GM10248 (cell line): ENCODE measurements around the gene SLC38A3.
"Not testable (repeated sequence)": the region's sequence is repeated elsewhere in the genome, so short reads cannot be mapped to it uniquely, and the experiment has no call there.

Experiments used
- CTCF ChIA-PET: fragments of 300-600 bp; sonication (Branson Sonifier 250); formaldehyde crosslinking; extraction: SDS; loops from one replicate; lab custom pipeline; 2021; ENCODE audit warnings: antibody characterized with exemption; lab: Yijun Ruan, JAX
- POLR2A ChIA-PET: fragments of 350-650 bp; sonication (Branson Sonifier 250); formaldehyde crosslinking; extraction: SDS; loops from one replicate; lab custom pipeline; 2020; ENCODE audit warnings: antibody characterized with exemption; lab: Yijun Ruan, JAX
- DNase-seq: peaks from one replicate; pipeline ENCODE4 v3.0.0; 2012; ENCODE audit errors: extremely low spot score
- TF ChIP-seq, protein P1 (sequence below): IDR thresholded peaks from 2 replicates; pipeline ENCODE4 v1.5.1; 2012; ENCODE audit warnings: mild to moderate bottlenecking, low read depth; ENCODE audit errors: extremely low read depth, missing control alignments, control extremely low read depth

SLC38A3 gene

DNA sequence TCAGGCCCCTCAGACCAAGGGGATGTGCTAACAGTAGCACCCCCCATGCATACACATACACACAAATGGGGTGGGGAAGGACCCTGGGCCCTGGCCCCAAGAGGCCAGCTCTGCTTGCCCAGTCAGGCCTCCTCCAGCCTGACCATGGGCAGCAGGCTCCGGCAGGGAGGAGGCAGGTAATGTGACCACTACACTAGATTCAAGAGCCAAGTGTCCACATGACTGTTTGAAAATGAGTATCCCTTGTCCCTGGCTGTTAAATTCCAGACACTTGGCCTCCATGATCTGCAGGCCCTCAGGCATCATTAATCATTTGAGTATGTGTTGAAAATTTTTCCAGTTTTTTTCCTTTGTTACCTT, 17.1 kb downstream of the SLC38A3 start:
- no peak for DNase-seq
- TF ChIP-seq, protein P1, sequence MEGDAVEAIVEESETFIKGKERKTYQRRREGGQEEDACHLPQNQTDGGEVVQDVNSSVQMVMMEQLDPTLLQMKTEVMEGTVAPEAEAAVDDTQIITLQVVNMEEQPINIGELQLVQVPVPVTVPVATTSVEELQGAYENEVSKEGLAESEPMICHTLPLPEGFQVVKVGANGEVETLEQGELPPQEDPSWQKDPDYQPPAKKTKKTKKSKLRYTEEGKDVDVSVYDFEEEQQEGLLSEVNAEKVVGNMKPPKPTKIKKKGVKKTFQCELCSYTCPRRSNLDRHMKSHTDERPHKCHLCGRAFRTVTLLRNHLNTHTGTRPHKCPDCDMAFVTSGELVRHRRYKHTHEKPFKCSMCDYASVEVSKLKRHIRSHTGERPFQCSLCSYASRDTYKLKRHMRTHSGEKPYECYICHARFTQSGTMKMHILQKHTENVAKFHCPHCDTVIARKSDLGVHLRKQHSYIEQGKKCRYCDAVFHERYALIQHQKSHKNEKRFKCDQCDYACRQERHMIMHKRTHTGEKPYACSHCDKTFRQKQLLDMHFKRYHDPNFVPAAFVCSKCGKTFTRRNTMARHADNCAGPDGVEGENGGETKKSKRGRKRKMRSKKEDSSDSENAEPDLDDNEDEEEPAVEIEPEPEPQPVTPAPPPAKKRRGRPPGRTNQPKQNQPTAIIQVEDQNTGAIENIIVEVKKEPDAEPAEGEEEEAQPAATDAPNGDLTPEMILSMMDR = no peak
- POLR2A ChIA-PET = no interaction called here
- CTCF ChIA-PET = interaction anchor here (0.9 to 26.7 kb wide), 5 partner anchors 9 to 33 kb away, joined by 3 to 393 read pairs (median 4); partner anchors contain the start of gene GNAT1

DNA sequence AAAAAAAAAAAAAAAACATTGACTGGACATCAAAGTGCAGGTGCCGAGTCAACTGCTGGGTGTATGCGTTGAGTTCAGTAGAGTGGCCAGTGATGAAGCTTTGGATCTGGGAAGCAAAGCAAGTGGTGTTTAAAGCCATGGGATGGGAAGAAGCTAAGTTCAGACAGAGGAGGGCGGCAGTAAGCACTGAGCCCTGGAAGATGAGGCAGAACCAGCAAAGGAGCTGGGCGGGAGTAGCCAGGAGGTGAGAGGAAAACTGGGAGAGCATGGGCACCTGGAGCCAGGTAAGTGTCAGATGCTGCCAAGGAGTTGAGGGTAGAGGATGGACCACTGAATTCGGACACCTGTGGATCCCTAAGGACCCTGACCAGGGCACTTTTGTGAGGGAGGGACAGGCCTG, 19.6 kb downstream of the SLC38A3 start:
- TF ChIP-seq, protein P1 = no peak
- POLR2A ChIA-PET = interaction anchor here (0.7 kb wide), 1 partner anchor 11 kb away, joined by 3 read pairs; the partner anchor contains the start of gene GNAI2
- no peak for DNase-seq
- CTCF ChIA-PET = interaction anchor here (1.2 to 26.7 kb wide), 13 partner anchors 8 to 294 kb away, joined by 3 to 393 read pairs (median 12); partner anchors contain the start of genes GNAT1 and LSMEM2

DNA sequence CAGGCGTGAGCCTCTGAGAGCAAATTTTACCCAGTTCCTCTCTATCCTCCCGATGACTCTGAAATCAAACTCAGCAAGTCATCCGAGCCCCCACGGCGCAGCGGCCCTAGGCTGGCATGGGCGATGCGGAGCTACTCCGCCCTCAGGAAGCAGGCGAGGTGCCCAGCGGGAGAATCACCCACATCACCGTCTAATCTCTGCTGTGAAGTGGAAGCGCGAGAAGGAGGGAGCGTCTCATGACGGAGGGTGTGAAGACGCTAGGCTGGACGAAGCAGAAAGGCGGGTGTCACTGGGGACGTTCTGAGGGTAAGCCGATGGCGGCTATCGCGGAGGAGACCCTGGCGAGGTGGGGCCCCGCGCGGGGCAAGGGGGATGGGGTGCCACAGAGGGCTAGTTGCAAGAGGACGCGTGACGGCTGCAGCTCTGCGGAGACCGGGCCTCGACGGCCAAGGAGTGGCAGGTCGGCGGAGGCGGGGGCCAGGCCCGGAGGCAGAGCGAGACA, 21.9 kb downstream of the SLC38A3 start:
- POLR2A ChIA-PET = interaction anchor here (0.5 to 0.8 kb wide), 6 partner anchors 9 to 1378 kb away, joined by 3 to 4 read pairs (median 3); partner anchors contain the start of genes GNAI2 and UBA7
- CTCF ChIA-PET = interaction anchor here (0.7 to 26.7 kb wide), 21 partner anchors 9 to 424 kb away, joined by 3 to 393 read pairs (median 10); partner anchors contain the start of genes GNAI2, GNAT1, INKA1 and MON1A
- DNase-seq = peak; percentile 51

DNA sequence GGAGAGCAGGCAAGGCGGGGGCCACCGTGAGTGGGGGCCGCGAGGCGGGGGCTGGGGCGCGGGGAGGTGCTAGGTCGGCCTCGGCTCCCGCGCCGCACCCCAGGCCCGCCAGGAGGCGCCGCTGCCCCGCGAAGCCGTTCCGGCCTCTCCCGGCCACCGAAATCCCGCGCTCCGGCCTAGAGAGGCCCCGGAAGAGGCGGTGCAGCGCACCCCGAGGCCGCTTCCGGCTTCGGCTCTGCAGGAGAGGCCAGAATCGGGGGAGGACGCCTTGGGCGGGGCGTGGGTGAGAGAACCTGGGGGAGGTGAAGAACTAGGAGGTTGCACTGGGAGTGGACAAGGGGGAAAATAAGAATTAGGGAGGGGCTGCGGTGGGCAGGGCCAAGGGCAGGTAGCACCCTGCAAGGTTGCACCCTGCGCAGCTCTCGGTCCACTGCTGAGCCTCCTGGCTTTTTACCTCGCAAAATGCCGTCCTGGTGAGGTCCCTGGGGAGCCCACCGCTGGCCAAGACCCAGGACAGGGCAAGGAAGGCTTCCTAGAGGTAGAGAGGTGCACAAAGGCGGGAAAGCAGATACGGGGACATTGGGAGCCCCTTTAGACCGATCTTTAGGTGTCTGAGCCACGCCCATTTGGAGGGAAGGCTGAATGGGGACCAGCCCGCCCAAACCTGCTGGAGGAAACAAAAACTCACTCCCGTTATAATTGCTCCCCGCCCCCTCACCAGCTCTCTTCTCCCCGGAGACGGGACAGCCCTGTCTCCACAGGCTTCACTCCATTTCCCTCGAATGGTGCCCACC, 22.5 kb downstream of the SLC38A3 start:
- POLR2A ChIA-PET = interaction anchor here (0.5 to 0.6 kb wide), 2 partner anchors 31 to 1378 kb away, joined by 3 to 11 read pairs; no protein-coding TSS in a partner anchor
- CTCF ChIA-PET = interaction anchor here (0.9 to 26.7 kb wide), 16 partner anchors 8 to 297 kb away, joined by 3 to 393 read pairs (median 17); partner anchors contain the start of genes GNAI2, GNAT1, HYAL3 and MON1A
- peak; percentile 94 for DNase-seq
- TF ChIP-seq, protein P1 = peak; percentile 82

More for the DNA sequence above, 21.9 kb downstream of the SLC38A3 start:
- TF ChIP-seq, protein P1 = peak; percentile 11

DNA sequence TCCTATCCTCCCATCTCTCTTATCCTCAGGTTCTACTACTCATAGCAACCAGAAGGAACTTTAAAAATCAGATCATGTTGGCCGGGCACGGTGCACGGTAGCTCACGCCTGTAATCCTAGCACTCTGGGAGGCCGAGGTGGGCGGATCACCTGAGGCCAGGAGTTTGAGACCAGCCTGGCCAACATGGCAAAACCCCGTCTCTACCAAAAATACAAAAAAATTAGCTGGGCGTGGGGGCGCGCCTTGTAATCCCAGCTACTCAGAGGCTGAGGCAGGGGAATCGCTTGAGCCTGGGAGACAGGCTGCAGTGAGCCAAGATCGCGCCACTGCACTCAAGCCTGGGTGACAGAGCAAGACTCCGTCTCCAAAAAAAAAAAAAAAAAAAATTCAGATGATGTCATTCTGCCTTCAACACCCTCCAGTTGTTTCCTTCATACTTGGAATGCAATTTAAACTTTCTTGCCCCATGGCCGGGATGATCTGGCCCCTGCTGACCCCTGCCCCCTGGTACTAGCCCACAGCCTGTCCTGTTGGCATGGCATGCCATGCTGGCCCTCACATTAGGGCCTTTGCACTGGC, 23.2 kb downstream of the SLC38A3 start:
- DNase-seq = not testable (repeated sequence)
- CTCF ChIA-PET = interaction anchor here (1.5 to 26.7 kb wide), 9 partner anchors 9 to 107 kb away, joined by 3 to 393 read pairs (median 25); partner anchors contain the start of genes GNAT1, HYAL3 and NAA80
- POLR2A ChIA-PET = interaction anchor here (0.6 kb wide), 1 partner anchor 30 kb away, joined by 11 read pairs; no protein-coding TSS in a partner anchor

DNA sequence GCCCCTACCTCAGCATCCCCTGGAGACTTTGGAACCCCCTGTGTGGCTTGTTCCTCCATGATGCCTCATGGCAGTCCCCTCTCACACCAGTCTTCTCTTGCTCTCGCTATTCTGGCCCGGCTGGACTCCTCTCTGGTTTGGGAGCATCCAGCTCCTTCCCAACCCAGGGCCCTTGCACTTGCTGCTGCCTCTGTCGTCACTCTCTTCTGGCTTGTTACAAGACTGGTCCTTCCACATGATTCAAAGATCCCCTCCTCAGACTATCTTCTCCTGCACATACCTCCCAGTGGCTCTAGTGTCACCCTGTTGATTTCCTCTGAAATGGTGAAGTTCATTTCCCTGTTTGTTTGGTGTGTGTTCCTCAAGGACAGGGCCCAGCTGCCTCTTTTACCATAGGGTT, 24.4 kb downstream of the SLC38A3 start:
- ChIA-PET POLR2A (no interaction called here), CTCF (interaction anchor here (1.5 to 26.7 kb wide), 6 partner anchors 13 to 109 kb away, joined by 3 to 393 read pairs (median 74); partner anchors contain the start of gene GNAT1)
- no peak for DNase-seq
- TF ChIP-seq, protein P1 = no peak
